ENCODE results near the gene SLC35B2. TPM values are rescaled to one million over a fixed set of nuclear protein-coding genes. Genes with fewer than 3 reads are reported as not detected.

SLC35B2 gene
- total RNA-seq, 1 donor from 2014 or later: 33.9 TPM

- Histone ChIP-seq H3K4me3 (no peak overlapping the region), H3F3A (ENCODE audit: low read depth) (peaks cover 22% of the 10 kb centered on the region), H3K27me3 (no peaks in the 10 kb centered on the region), H3K9me3 (ENCODE audit: low read depth) (no peaks in the 10 kb centered on the region), H3K4me2 (no peak overlapping the region), H2AFZ (replicated peaks) (no peak overlapping the region), H3K36me3 (no peaks in the 10 kb centered on the region), H4K20me1 (ENCODE audit: low read depth) (no peaks in the 10 kb centered on the region), H3K79me2 (ENCODE audit: low read depth) (no peaks in the 10 kb centered on the region), H3K9ac (no peak overlapping the region), H3K4me1 (peaks cover 8% of the 10 kb centered on the region), H3K27ac (no peak overlapping the region)
- no peak overlapping the region for H3K4me3 Mint-ChIP-seq
- H3K27me3 Mint-ChIP-seq (ENCODE audit: insufficient read depth, low read depth): peaks cover 9% of the 10 kb centered on the region
- peaks cover 5% of the 10 kb centered on the region for H3K36me3 Mint-ChIP-seq
- H3K27ac Mint-ChIP-seq: no peak overlapping the region
- H3K9me3 Mint-ChIP-seq: no peaks in the 10 kb centered on the region
- no peak for DNase-seq (ENCODE audit: low spot score)
- H3K4me1 Mint-ChIP-seq: peaks cover 30% of the 10 kb centered on the region
- TF ChIP-seq EZH2phosphoT487 (IDR thresholded peaks at IDR 0.05): no peak
- TF ChIP-seq CTCF (IDR thresholded peaks at IDR 0.05): no peak
- no peak for TF ChIP-seq EZH2 (IDR thresholded peaks at IDR 0.05)
Measured at GRCh38 chr6:44235891-44236516, 21.3 kb downstream of the SLC35B2 start.

- TF ChIP-seq CTCF (IDR thresholded peaks at IDR 0.05): no peak
- TF ChIP-seq EZH2 (IDR thresholded peaks at IDR 0.05): no peak
- no peak for TF ChIP-seq EZH2phosphoT487 (IDR thresholded peaks at IDR 0.05)
- no peak for DNase-seq (ENCODE audit: low spot score)
- Histone ChIP-seq H3K4me2 (no peak overlapping the region), H3K27me3 (no peaks in the 10 kb centered on the region), H3F3A (ENCODE audit: low read depth) (peaks cover 22% of the 10 kb centered on the region), H3K4me1 (peaks cover 8% of the 10 kb centered on the region), H3K79me2 (ENCODE audit: low read depth) (no peaks in the 10 kb centered on the region), H4K20me1 (ENCODE audit: low read depth) (no peaks in the 10 kb centered on the region), H3K27ac (no peak overlapping the region), H3K4me3 (no peak overlapping the region), H3K9ac (no peak overlapping the region), H3K9me3 (ENCODE audit: low read depth) (no peaks in the 10 kb centered on the region), H3K36me3 (no peaks in the 10 kb centered on the region), H2AFZ (replicated peaks) (no peak overlapping the region)
- Mint-ChIP-seq H3K4me3 (no peak overlapping the region), H3K36me3 (peaks cover 9% of the 10 kb centered on the region), H3K9me3 (no peaks in the 10 kb centered on the region), H3K27me3 (ENCODE audit: insufficient read depth, low read depth) (peaks cover 9% of the 10 kb centered on the region), H3K27ac (no peak overlapping the region), H3K4me1 (peaks cover 30% of the 10 kb centered on the region)
Measured at GRCh38 chr6:44235269-44235668, 22.1 kb downstream of the SLC35B2 start.

- Histone ChIP-seq H4K20me1 (ENCODE audit: low read depth) (no peaks in the 10 kb centered on the region), H3K4me1 (peaks cover 8% of the 10 kb centered on the region), H3K79me2 (ENCODE audit: low read depth) (no peaks in the 10 kb centered on the region), H3K4me3 (no peak overlapping the region), H3K9ac (no peak overlapping the region), H3K4me2 (peak overlapping the region; percentile 5), H3K36me3 (no peaks in the 10 kb centered on the region), H3F3A (ENCODE audit: low read depth) (peaks cover 21% of the 10 kb centered on the region), H3K9me3 (ENCODE audit: low read depth) (no peaks in the 10 kb centered on the region), H3K27me3 (no peaks in the 10 kb centered on the region), H2AFZ (replicated peaks) (no peak overlapping the region), H3K27ac (no peak overlapping the region)
- Mint-ChIP-seq H3K4me1 (peaks cover 30% of the 10 kb centered on the region), H3K36me3 (peaks cover 9% of the 10 kb centered on the region), H3K27me3 (ENCODE audit: insufficient read depth, low read depth) (peaks cover 9% of the 10 kb centered on the region), H3K4me3 (peak overlapping the region; percentile 4), H3K27ac (peak overlapping the region; percentile 57), H3K9me3 (no peaks in the 10 kb centered on the region)
- TF ChIP-seq EZH2phosphoT487 (IDR thresholded peaks at IDR 0.05) (no peak), EZH2 (IDR thresholded peaks at IDR 0.05) (no peak), CTCF (IDR thresholded peaks at IDR 0.05) (peak; percentile 70)
- peak; percentile 87 for DNase-seq (ENCODE audit: low spot score)
Measured at GRCh38 chr6:44234101-44235025, 23.0 kb downstream of the SLC35B2 start.

Measured in neural progenitor cell (in vitro differentiated cells).